T-cell (primary cell): ENCODE data around the gene HLA-DPB1. TPM values are rescaled to one million over a fixed set of nuclear protein-coding genes. Genes with fewer than 3 reads are reported as not detected.
A peak's percentile ranks its signal among the peaks of the same experiment; 100 is the strongest.

Experiments
- ATAC-seq, 4 experiments: fragments of 200-7000 bp in 3 of 4; fragments of 150-1000 bp in 1 of 4; cut with Tn5 transposase; replicated peaks in 1 of 4; 1 replicate in 3 of 4; 2 replicates in 1 of 4; pipeline ENCODE4 v1.10.0; 2021; ENCODE audit warnings: moderate library complexity in 3 of 4, mild to moderate bottlenecking in 2 of 4, moderate number of reproducible peaks in 1 of 4
- CTCF ChIA-PET, 2 donors: fragments of 300-600 bp; sonication (Branson Sonifier 250); formaldehyde crosslinking; loops; one replicate each; lab custom pipeline; 2022; ENCODE audit warnings: antibody characterized with exemption in 2 of 2; lab: Charles Lee
- POLR2A ChIA-PET, 2 donors: fragments of 300-600 bp; sonication (Branson Sonifier 250); formaldehyde crosslinking; loops; one replicate each; lab custom pipeline; 2022; ENCODE audit warnings: antibody characterized with exemption in 2 of 2; lab: Charles Lee
- DNase-seq, 35 experiments: peaks; one replicate each; pipeline versions ENCODE4 v3.0.0 to v3.0.0-alpha.2; 2013 to 2023
- H3K27ac ChIP-seq: one replicate; pipeline ENCODE4 v1.5.1; 2013; ENCODE audit warnings: low read length
- H3K27me3 ChIP-seq, 2 experiments: replicated peaks in 1 of 2; 1 replicate in 1 of 2; 2 replicates in 1 of 2; pipeline versions ENCODE4 v1.6.1 to v1.7.0; 2013; ENCODE audit warnings: low read length in 1 of 2, mixed read lengths in 1 of 2; ENCODE audit not compliant: control insufficient read depth in 2 of 2, insufficient read depth in 2 of 2; ENCODE audit errors: extremely low read depth in 1 of 2
- H3K36me3 ChIP-seq, 2 donors: 1 replicate in 1 of 2; 2 replicates in 1 of 2; pipeline versions ENCODE4 v1.6.1 to v1.7.0; 2013; ENCODE audit warnings: low read length in 1 of 2; ENCODE audit not compliant: control insufficient read depth in 2 of 2, insufficient read depth in 1 of 2; ENCODE audit errors: extremely low read depth in 1 of 2
- H3K4me1 ChIP-seq, 2 experiments: 1 replicate in 1 of 2; 2 replicates in 1 of 2; pipeline versions ENCODE4 v1.6.1 to v1.7.0; 2013; ENCODE audit warnings: low read length in 2 of 2, mixed read lengths in 1 of 2; ENCODE audit not compliant: insufficient read depth in 2 of 2, control insufficient read depth in 1 of 2; ENCODE audit errors: extremely low read depth in 1 of 2
- H3K4me3 ChIP-seq, 2 donors: 1 replicate in 1 of 2; 2 replicates in 1 of 2; pipeline versions ENCODE4 v1.5.1 to v1.7.0; 2013; ENCODE audit warnings: mild to moderate bottlenecking in 2 of 2, low read length in 1 of 2, moderate library complexity in 1 of 2; ENCODE audit not compliant: control insufficient read depth in 1 of 2; ENCODE audit errors: extremely low read depth in 1 of 2
- H3K9me3 ChIP-seq: 2 replicates; pipeline ENCODE4 v1.7.0; 2013
- H3K27ac Mint-ChIP-seq, 2 donors: one replicate each; pipeline ENCODE4 v1.8.0; 2020 to 2021; ENCODE audit warnings: mild to moderate bottlenecking in 2 of 2, mixed read lengths in 2 of 2
- H3K27me3 Mint-ChIP-seq, 2 donors: one replicate each; pipeline ENCODE4 v1.8.0; 2021 to 2022; ENCODE audit warnings: mixed read lengths in 2 of 2
- H3K36me3 Mint-ChIP-seq: one replicate; pipeline ENCODE4 v1.8.0; 2021; ENCODE audit warnings: mixed read lengths
- H3K4me1 Mint-ChIP-seq, 3 donors: one replicate each; pipeline ENCODE4 v1.8.0; 2020 to 2022; ENCODE audit warnings: mixed read lengths in 3 of 3, mild to moderate bottlenecking in 1 of 3
- H3K4me3 Mint-ChIP-seq, 3 donors: one replicate each; pipeline ENCODE4 v1.8.0; 2020 to 2022; ENCODE audit warnings: mild to moderate bottlenecking in 3 of 3, mixed read lengths in 3 of 3, moderate library complexity in 3 of 3
- H3K9me3 Mint-ChIP-seq, 3 donors: one replicate each; pipeline ENCODE4 v1.8.0; 2020 to 2022; ENCODE audit warnings: mixed read lengths in 3 of 3
- WGBS: methylation state at CpG from one replicate; pipeline ENCODE4 v1.1.5; 2013; ENCODE audit warnings: missing lambda C conversion rate; ENCODE audit not compliant: insufficient coverage; 5-methylcytosine and 5-hydroxymethylcytosine counted together
- total RNA-seq, 35 experiments: library from RNA in 6 of 35; stranded (reverse) in 6 of 35; fragments of 120-200 nt in 1 of 35; gene quantifications; one replicate each; pipeline versions ENCODE4 v1.2.1 to v1.2.4 and lab custom pipeline; 2013 to 2026

Gene HLA-DPB1
- total RNA-seq, 5 donors from 2014 or later (not counting 1 experiment from before 2014, with no cell fraction given) = 41.2 to 78.9 (median 58.4) TPM

DNA sequence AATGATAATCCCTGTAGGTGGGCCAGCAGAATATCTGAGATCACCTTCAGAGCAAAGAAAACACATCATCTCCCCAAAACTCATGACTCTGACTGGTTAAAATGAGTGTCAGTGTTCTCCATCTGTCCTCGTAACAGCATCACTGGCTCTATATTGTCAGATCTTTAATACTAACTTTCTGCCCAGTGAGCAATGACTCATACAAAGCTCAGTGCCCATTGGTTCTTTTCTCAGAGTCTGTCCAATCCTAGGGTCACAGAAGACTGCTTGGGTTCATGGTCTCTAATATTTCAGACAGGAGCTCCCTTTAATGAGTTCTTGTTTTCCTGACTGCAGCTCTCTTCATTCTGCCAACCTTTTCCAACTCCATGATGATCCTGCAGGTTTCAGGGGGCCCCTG, 36.4 kb downstream of the HLA-DPB1 start:
- Mint-ChIP-seq H3K36me3 (no peaks in the 10 kb centered on the region), H3K4me3 (no peak overlapping the region), H3K4me1 (peaks cover 5 to 13% (median 10%) of the 10 kb centered on the region in 3 donors), H3K27me3 (peaks cover 73 to 81% of the 10 kb centered on the region in 2 donors), H3K27ac (no peak overlapping the region), H3K9me3 (no peaks in the 10 kb centered on the region)
- Histone ChIP-seq H3K9me3 (no peaks in the 10 kb centered on the region), H3K27ac (no peak overlapping the region), H3K4me3 (no peak overlapping the region), H3K27me3 (peaks cover 3 to 45% of the 10 kb centered on the region in 2 experiments), H3K4me1 (peaks cover 0 to 5% of the 10 kb centered on the region in 2 experiments), H3K36me3 (no peaks in the 10 kb centered on the region)
- ATAC-seq (peak; percentile 77 to 99 (median 81)), DNase-seq (peak in 19 of 35 experiments; percentile 13 to 70 (median 24))
- CTCF ChIA-PET = interaction anchor here in 1 of 2 donors (0.6 to 1.0 kb wide), 4 partner anchors 12 to 136 kb away, joined by 3 to 4 read pairs (median 3); no protein-coding TSS in a partner anchor
- 44% methylated on average over 1 of the region's 1 CpG for WGBS
- POLR2A ChIA-PET = interaction anchor here in 1 of 2 donors (0.5 to 0.6 kb wide), 2 partner anchors 93 to 1138 kb away, joined by 3 to 7 read pairs; partner anchors contain the start of gene HSD17B8

DNA sequence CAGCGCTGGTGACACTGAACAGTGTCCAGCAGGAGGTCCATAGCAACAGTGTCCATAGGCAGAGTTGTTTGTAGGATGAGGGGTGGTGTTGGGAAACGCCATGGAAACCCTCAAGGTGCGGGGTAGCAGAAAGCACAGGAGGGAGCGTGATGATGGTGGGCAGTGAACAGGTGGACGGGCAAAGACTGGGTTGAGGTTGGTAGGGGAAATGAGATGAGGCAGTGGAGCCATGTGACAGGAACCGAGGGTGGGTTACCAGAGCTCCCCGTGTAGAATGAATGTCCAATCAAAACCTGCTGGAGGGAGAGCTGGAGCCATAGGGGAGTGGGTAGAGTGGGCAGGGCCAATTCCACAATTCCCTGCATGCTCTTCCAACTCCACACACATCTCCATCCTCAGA, 38.0 kb downstream of the HLA-DPB1 start:
- H3K27ac Mint-ChIP-seq = no peak overlapping the region

DNA sequence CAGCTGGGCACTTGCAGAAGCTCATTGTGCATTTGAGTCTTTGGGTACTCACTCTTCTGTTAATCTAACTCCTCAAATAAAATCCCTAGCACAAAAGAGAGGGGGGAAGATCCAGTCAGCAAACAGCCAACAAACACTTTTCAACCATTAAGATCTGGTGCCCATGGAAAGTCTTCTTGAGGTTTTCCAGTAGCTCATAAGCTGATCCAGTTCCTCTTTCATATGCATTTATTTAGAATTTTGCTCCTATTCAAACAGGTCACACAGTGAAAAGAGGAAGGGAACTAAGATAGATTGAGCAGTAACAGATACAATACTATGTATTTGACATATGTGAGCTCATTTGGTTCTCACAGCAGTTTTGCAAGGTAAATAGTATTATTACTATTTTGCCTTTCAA, 38.6 kb downstream of the HLA-DPB1 start:
- no peaks in the 10 kb centered on the region for H3K9me3 Mint-ChIP-seq
- Histone ChIP-seq H3K4me1 (peaks cover 4 to 13% of the 10 kb centered on the region in 2 experiments), H3K4me3 (no peak overlapping the region), H3K36me3 (no peaks in the 10 kb centered on the region), H3K27me3 (peaks cover 10 to 52% of the 10 kb centered on the region in 2 experiments), H3K27ac (no peak overlapping the region), H3K9me3 (no peaks in the 10 kb centered on the region)
- H3K27me3 Mint-ChIP-seq = peaks cover 69 to 85% of the 10 kb centered on the region in 2 donors
- ChIA-PET CTCF (no interaction called here), POLR2A (interaction anchor here in 1 of 2 donors (0.5 kb wide), 1 partner anchor 118 kb away, joined by 5 read pairs; no protein-coding TSS in a partner anchor)
- no peak overlapping the region for H3K4me3 Mint-ChIP-seq
- DNase-seq = no peak
- H3K27ac Mint-ChIP-seq = no peak overlapping the region
- H3K4me1 Mint-ChIP-seq = peaks cover 15 to 22% (median 22%) of the 10 kb centered on the region in 3 donors
- no peaks in the 10 kb centered on the region for H3K36me3 Mint-ChIP-seq
- no peak for ATAC-seq

More for the DNA sequence above, 38.0 kb downstream of the HLA-DPB1 start:
- Mint-ChIP-seq H3K36me3 (no peaks in the 10 kb centered on the region), H3K4me3 (no peak overlapping the region), H3K4me1 (peaks cover 15 to 22% (median 22%) of the 10 kb centered on the region in 3 donors), H3K27me3 (peaks cover 74 to 87% of the 10 kb centered on the region in 2 donors), H3K9me3 (no peaks in the 10 kb centered on the region)
- ChIA-PET POLR2A (no interaction called here), CTCF (no interaction called here)
- 50% methylated on average over 5 of the region's 7 CpGs for WGBS
- Histone ChIP-seq H3K4me3 (no peak overlapping the region), H3K9me3 (no peaks in the 10 kb centered on the region), H3K36me3 (no peaks in the 10 kb centered on the region), H3K4me1 (peaks cover 4 to 13% of the 10 kb centered on the region in 2 experiments), H3K27me3 (peaks cover 10 to 52% of the 10 kb centered on the region in 2 experiments), H3K27ac (no peak overlapping the region)
- DNase-seq (no peak), ATAC-seq (no peak)

DNA sequence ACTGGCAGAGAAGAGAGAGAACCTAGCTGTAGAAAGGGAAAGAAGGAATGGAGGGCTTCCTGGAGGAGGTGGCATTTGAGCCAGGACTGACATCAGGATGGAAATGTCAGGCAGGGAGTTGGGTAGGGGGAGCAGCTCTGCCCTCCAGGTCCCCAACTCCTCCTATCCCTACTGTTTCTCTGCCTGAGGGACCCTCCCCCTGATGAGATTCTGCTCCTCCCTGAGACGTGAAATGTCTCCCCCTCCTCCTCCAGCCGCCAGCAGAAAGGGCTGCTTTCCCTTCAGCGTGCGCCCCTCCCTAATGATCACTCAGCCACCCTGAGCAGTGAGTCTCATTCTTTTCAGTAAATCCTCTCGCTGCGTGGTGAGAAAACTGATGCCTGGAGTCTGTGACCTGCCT, 40.6 kb downstream of the HLA-DPB1 start:
- Mint-ChIP-seq H3K27ac (no peak overlapping the region), H3K36me3 (no peaks in the 10 kb centered on the region), H3K4me3 (no peak overlapping the region), H3K27me3 (peaks cover 59 to 71% of the 10 kb centered on the region in 2 donors), H3K9me3 (no peaks in the 10 kb centered on the region), H3K4me1 (peaks cover 15 to 22% (median 22%) of the 10 kb centered on the region in 3 donors)
- Histone ChIP-seq H3K36me3 (no peaks in the 10 kb centered on the region), H3K9me3 (no peaks in the 10 kb centered on the region), H3K4me3 (no peak overlapping the region), H3K27me3 (peaks cover 10 to 57% of the 10 kb centered on the region in 2 experiments), H3K4me1 (peaks cover 4 to 13% of the 10 kb centered on the region in 2 experiments), H3K27ac (no peak overlapping the region)
- WGBS = 32% methylated on average over 4 of the region's 6 CpGs
- no peak for ATAC-seq
- ChIA-PET POLR2A (no interaction called here), CTCF (interaction anchor here in 1 of 2 donors (0.9 kb wide), 1 partner anchor 160 kb away, joined by 3 read pairs; no protein-coding TSS in a partner anchor)
- no peak for DNase-seq

DNA sequence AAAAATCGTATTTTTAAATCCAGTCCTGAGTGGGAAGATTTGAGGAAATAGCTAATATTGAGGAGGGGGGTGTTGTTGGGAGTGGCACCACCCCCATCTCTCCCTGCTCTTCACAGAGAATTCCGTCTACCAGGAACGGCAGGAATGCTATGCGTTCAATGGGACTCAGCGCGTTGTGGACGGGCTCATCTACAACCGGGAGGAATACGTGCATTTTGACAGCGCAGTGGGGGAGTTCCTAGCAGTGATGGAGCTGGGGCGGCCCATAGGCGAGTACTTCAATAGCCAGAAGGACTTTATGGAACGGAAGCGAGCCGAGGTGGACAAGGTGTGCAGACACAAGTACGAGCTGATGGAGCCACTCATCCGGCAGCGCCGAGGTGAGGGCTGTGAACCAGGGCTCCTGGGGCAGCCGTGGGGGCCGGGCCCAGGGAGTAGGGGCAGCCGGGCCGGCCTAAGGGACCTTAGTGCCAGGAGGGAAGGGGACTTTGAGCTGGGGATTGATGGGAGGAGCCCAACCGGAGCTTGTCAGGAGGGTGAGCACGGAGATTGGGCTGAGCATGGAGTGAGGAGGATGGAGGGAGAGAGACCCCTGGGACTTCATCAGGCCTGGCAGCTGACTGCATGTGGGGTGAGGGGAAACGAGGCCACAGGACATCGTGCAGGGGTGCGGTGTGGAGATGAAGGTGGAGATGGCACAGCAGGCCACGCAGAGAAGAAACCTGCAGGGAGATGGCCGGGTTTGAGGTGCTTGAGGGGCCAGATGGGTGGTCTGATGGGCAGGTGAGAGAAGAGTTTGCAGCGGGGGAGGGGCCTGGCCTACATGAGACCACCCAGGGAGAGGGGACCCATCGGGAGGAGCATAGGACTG, 41.3 kb downstream of the HLA-DPB1 start:
- Mint-ChIP-seq H3K27me3 (peaks cover 61 to 65% of the 10 kb centered on the region in 2 donors), H3K9me3 (no peaks in the 10 kb centered on the region), H3K36me3 (no peaks in the 10 kb centered on the region), H3K27ac (no peak overlapping the region), H3K4me3 (no peak overlapping the region), H3K4me1 (peaks cover 15 to 22% (median 22%) of the 10 kb centered on the region in 3 donors)
- ChIA-PET CTCF (interaction anchor here in 1 of 2 donors (0.9 kb wide), 1 partner anchor 131 kb away, joined by 3 read pairs; no protein-coding TSS in a partner anchor), POLR2A (no interaction called here)
- 16% methylated on average over 31 of the region's 32 CpGs for WGBS
- no peak overlapping the region for H3K27ac ChIP-seq
- H3K4me1 ChIP-seq = peaks cover 4 to 13% of the 10 kb centered on the region in 2 experiments
- H3K27me3 ChIP-seq = peaks cover 10 to 54% of the 10 kb centered on the region in 2 experiments
- H3K36me3 ChIP-seq = no peaks in the 10 kb centered on the region
- H3K4me3 ChIP-seq = no peak overlapping the region
- ATAC-seq (peak in 1 of 4 experiments; percentile 33), DNase-seq (peak in 2 of 35 experiments; percentile 5 to 21)
- no peaks in the 10 kb centered on the region for H3K9me3 ChIP-seq

DNA sequence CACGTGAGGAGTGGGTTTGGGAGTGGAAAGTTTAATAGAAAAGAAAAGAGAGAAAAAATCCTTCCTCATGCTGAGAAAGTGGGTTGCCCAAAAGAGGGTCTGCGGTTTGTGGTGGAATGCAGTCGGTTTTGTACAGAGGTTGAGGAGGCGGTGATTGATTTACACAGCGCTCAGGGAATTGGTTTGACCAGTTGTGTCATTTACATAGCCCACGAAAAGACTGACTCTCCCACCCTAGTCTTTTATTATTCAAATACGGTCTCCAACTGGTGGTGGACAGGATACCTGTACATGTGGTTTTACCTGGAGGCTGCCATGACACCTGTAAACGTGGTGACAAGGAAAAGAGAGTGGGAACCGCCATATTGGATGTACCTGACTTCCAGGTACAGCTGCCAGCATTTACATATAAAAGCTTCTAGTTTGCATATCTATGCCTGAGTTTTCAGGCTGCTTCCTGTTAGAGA, 42.1 kb downstream of the HLA-DPB1 start:
- Mint-ChIP-seq H3K4me1 (peaks cover 15 to 22% (median 22%) of the 10 kb centered on the region in 3 donors), H3K4me3 (no peak overlapping the region), H3K27ac (no peak overlapping the region), H3K9me3 (no peaks in the 10 kb centered on the region), H3K36me3 (no peaks in the 10 kb centered on the region), H3K27me3 (peaks cover 55 to 57% of the 10 kb centered on the region in 2 donors)
- H3K27ac ChIP-seq = no peak overlapping the region
- ChIA-PET POLR2A (no interaction called here), CTCF (interaction anchor here in 1 of 2 donors (0.9 to 1.5 kb wide), 2 partner anchors 130 to 131 kb away, joined by 3 to 10 read pairs; no protein-coding TSS in a partner anchor)
- ATAC-seq = no peak
- 24% methylated on average over 3 of the region's 9 CpGs for WGBS
- H3K4me3 ChIP-seq = no peak overlapping the region
- H3K36me3 ChIP-seq = no peaks in the 10 kb centered on the region
- peaks cover 10 to 48% of the 10 kb centered on the region in 2 experiments for H3K27me3 ChIP-seq
- DNase-seq = peak in 1 of 35 experiments; percentile 14
- no peaks in the 10 kb centered on the region for H3K9me3 ChIP-seq
- peaks cover 4 to 13% of the 10 kb centered on the region in 2 experiments for H3K4me1 ChIP-seq
